PC-3 (cell line): ENCODE data around the gene ADGRD1. TPM values are rescaled to one million over a fixed set of nuclear protein-coding genes. Genes with fewer than 3 reads are reported as not detected.

ENCODE experiments used
- ATAC-seq: fragments of 200-7000 bp; cut with Tn5 transposase; 2 replicates; pipeline ENCODE4 v1.9.1; 2020; ENCODE audit warnings: mild to moderate bottlenecking, moderate library complexity
- BruUV-seq: library from RNA; stranded (reverse); fragments of 400-500 nt; replicated peaks from 2 replicates; lab custom pipeline; 2021; lab: Mats Ljungman, UMichigan
- CTCF ChIA-PET: fragments of 300-600 bp; sonication (Branson Sonifier 250); formaldehyde crosslinking; loops from one replicate; lab custom pipeline; 2022; ENCODE audit warnings: antibody characterized with exemption; lab: Charles Lee
- POLR2A ChIA-PET: fragments of 300-600 bp; sonication (Branson Sonifier 250); formaldehyde crosslinking; loops from one replicate; lab custom pipeline; 2022; ENCODE audit warnings: antibody characterized with exemption; ENCODE audit not compliant: unreplicated experiment; lab: Charles Lee
- DNase-seq: peaks from one replicate; pipeline ENCODE4 v3.0.0-alpha.2; 2015
- H2AFZ ChIP-seq: fragments of 300-600 bp; sonication (generic); 2 replicates; pipeline ENCODE4 v1.6.0; 2016; ENCODE audit warnings: antibody characterized with exemption, low read length
- H3F3A ChIP-seq: fragments of 300-600 bp; sonication (generic); one replicate; pipeline ENCODE4 v1.6.0; 2017; ENCODE audit warnings: antibody characterized with exemption, low read length, control low read depth, mild to moderate bottlenecking; ENCODE audit not compliant: unreplicated experiment
- H3K27ac ChIP-seq: fragments of 300-600 bp; sonication (generic); 2 replicates; pipeline ENCODE4 v1.5.1; 2016; ENCODE audit warnings: mild to moderate bottlenecking, low read length
- H3K27me3 ChIP-seq: fragments of 300-600 bp; sonication (generic); 2 replicates; pipeline ENCODE4 v1.6.1; 2016; ENCODE audit warnings: low read length, mixed read lengths
- H3K36me3 ChIP-seq: fragments of 300-600 bp; sonication (generic); 2 replicates; pipeline ENCODE4 v1.6.1; 2016; ENCODE audit warnings: low read depth, mixed run types, low read length, mixed read lengths
- H3K4me1 ChIP-seq: fragments of 300-600 bp; sonication (generic); 2 replicates; pipeline ENCODE4 v1.5.1; 2016; ENCODE audit warnings: low read length; ENCODE audit not compliant: insufficient read depth
- H3K4me2 ChIP-seq: fragments of 300-600 bp; sonication (generic); 2 replicates; pipeline ENCODE4 v1.6.0; 2016; ENCODE audit warnings: low read length
- H3K4me3 ChIP-seq: fragments of 300-600 bp; sonication (generic); 2 replicates; pipeline ENCODE4 v1.5.1; 2016; ENCODE audit warnings: mild to moderate bottlenecking, low read length, mixed read lengths
- H3K79me2 ChIP-seq: fragments of 300-600 bp; sonication (generic); 2 replicates; pipeline ENCODE4 v1.6.1; 2017; ENCODE audit warnings: low read length, mixed read lengths
- H3K9ac ChIP-seq: fragments of 300-600 bp; sonication (generic); 2 replicates; pipeline ENCODE4 v1.6.0; 2016; ENCODE audit warnings: mild to moderate bottlenecking, low read length
- H3K9me2 ChIP-seq: fragments of 300-600 bp; sonication (generic); replicated peaks from 2 replicates; pipeline ENCODE4 v1.6.1; 2016; ENCODE audit warnings: mixed run types, low read length, mixed read lengths
- H3K9me3 ChIP-seq: fragments of 300-600 bp; sonication (generic); 2 replicates; pipeline ENCODE4 v1.6.1; 2016; ENCODE audit warnings: low read length, mixed read lengths
- H4K20me1 ChIP-seq: fragments of 300-600 bp; sonication (generic); 2 replicates; pipeline ENCODE4 v1.6.1; 2016; ENCODE audit warnings: low read length, mixed read lengths
- EZH2 ChIP-seq: fragments of 300-600 bp; sonication (generic); IDR thresholded peaks from one replicate; pipeline ENCODE4 v1.6.1; 2017; ENCODE audit warnings: antibody characterized with exemption, mild to moderate bottlenecking, low read length; ENCODE audit not compliant: unreplicated experiment
- EZH2phosphoT487 ChIP-seq: fragments of 300-600 bp; sonication (generic); IDR thresholded peaks from 2 replicates; pipeline ENCODE4 v1.6.1; 2018; ENCODE audit warnings: mild to moderate bottlenecking, antibody characterized with exemption, low read length, borderline replicate concordance
- intact Hi-C: fragments of 100-400 bp; cut with micrococcal nuclease; formaldehyde crosslinking; loops from 2 replicates; pipeline ENCODE4 v1.9.0; 2023
- total RNA-seq: library from RNA; depleted of rRNA; stranded (reverse); fragments of >200 nt; gene quantifications from 2 replicates; pipeline ENCODE4 v1.2.3, GENCODE V29; 2014
- TF ChIP-seq, protein P1 (sequence below): fragments of 300-600 bp; sonication (generic); conservative IDR thresholded peaks from 2 replicates; pipeline ENCODE4 v1.5.1; 2017; ENCODE audit warnings: antibody characterized with exemption, low read depth, mild to moderate bottlenecking, low read length

The ADGRD1 gene
- total RNA-seq, 1 experiment from 2014 or later: 0.18 TPM

GRCh38 chr12:131003036-131003715 lies 49.5 kb downstream of the ADGRD1 start:
- H3K9ac ChIP-seq: no peak overlapping the region
- H3K4me3 ChIP-seq: no peak overlapping the region
- H3K4me1 ChIP-seq: no peaks in the 10 kb centered on the region
- H2AFZ ChIP-seq: no peak overlapping the region
- no peaks in the 10 kb centered on the region for H3K79me2 ChIP-seq
- no peak overlapping the region for H3K27ac ChIP-seq
- H3K4me2 ChIP-seq: no peak overlapping the region
- ATAC-seq (no peak), DNase-seq (no peak)
- H3K36me3 ChIP-seq: no peaks in the 10 kb centered on the region
- no peaks in the 10 kb centered on the region for H3F3A ChIP-seq
- ChIA-PET CTCF (no interaction called here), POLR2A (no interaction called here)
- TF ChIP-seq EZH2phosphoT487 (no peak), EZH2 (no peak)
- TF ChIP-seq, protein P1, sequence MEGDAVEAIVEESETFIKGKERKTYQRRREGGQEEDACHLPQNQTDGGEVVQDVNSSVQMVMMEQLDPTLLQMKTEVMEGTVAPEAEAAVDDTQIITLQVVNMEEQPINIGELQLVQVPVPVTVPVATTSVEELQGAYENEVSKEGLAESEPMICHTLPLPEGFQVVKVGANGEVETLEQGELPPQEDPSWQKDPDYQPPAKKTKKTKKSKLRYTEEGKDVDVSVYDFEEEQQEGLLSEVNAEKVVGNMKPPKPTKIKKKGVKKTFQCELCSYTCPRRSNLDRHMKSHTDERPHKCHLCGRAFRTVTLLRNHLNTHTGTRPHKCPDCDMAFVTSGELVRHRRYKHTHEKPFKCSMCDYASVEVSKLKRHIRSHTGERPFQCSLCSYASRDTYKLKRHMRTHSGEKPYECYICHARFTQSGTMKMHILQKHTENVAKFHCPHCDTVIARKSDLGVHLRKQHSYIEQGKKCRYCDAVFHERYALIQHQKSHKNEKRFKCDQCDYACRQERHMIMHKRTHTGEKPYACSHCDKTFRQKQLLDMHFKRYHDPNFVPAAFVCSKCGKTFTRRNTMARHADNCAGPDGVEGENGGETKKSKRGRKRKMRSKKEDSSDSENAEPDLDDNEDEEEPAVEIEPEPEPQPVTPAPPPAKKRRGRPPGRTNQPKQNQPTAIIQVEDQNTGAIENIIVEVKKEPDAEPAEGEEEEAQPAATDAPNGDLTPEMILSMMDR: no peak
- BruUV-seq: no TSS peak
- no peaks in the 10 kb centered on the region for H3K9me3 ChIP-seq
- no peaks in the 10 kb centered on the region for H3K9me2 ChIP-seq
- H4K20me1 ChIP-seq: no peaks in the 10 kb centered on the region
- intact Hi-C loops: no loop called here
- peaks cover 69% of the 10 kb centered on the region for H3K27me3 ChIP-seq

DNA sequence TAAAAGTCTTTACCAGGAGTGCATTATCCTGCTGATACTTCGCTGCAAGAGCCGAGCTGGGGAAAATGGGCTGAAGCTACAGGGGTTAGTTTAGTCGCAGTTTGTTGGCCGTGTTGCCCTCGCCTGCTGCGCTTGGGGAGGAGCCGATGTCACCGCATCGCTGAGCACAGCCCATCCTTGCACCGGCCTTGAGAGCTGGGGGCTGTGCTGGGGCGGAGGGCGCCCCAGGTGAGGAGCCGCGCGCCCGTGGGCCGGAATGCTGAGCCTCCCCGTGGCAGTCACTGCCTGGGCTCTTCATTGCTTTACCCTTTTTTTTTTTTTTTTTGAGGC lies 50.0 kb downstream of the ADGRD1 start:
- no peaks in the 10 kb centered on the region for H3K36me3 ChIP-seq
- ATAC-seq: no peak

GRCh38 chr12:131004166-131004565 lies 50.5 kb downstream of the ADGRD1 start:
- H3K27me3 ChIP-seq: peaks cover 79% of the 10 kb centered on the region
- DNase-seq (no peak), ATAC-seq (no peak)
- ChIA-PET CTCF (interaction anchor here (0.6 kb wide), 1 partner anchor 129 kb away, joined by 4 read pairs; no protein-coding TSS in a partner anchor), POLR2A (no interaction called here)
- H3K4me2 ChIP-seq: no peak overlapping the region
- H3F3A ChIP-seq: no peaks in the 10 kb centered on the region
- TF ChIP-seq EZH2 (no peak), EZH2phosphoT487 (no peak)
- TF ChIP-seq, protein P1: no peak
- H3K9ac ChIP-seq: no peak overlapping the region
- no peaks in the 10 kb centered on the region for H3K36me3 ChIP-seq
- H3K27ac ChIP-seq: no peak overlapping the region
- no TSS peak for BruUV-seq
- no peak overlapping the region for H3K4me3 ChIP-seq
- H4K20me1 ChIP-seq: no peaks in the 10 kb centered on the region
- no peak overlapping the region for H2AFZ ChIP-seq
- H3K4me1 ChIP-seq: no peaks in the 10 kb centered on the region
- no peaks in the 10 kb centered on the region for H3K79me2 ChIP-seq
- H3K9me3 ChIP-seq: no peaks in the 10 kb centered on the region
- no peaks in the 10 kb centered on the region for H3K9me2 ChIP-seq
- intact Hi-C loops: no loop called here

More for the DNA sequence above, 50.0 kb downstream of the ADGRD1 start:
- no peak for DNase-seq
- no peaks in the 10 kb centered on the region for H3K9me2 ChIP-seq
- no peak for TF ChIP-seq EZH2
- TF ChIP-seq, protein P1: no peak
- no peak for TF ChIP-seq EZH2phosphoT487
- no peaks in the 10 kb centered on the region for H3K4me1 ChIP-seq
- H3K27ac ChIP-seq: no peak overlapping the region
- ChIA-PET CTCF (interaction anchor here (0.6 kb wide), 1 partner anchor 129 kb away, joined by 4 read pairs; no protein-coding TSS in a partner anchor), POLR2A (no interaction called here)
- H3K79me2 ChIP-seq: no peaks in the 10 kb centered on the region
- no peak overlapping the region for H2AFZ ChIP-seq
- H3K27me3 ChIP-seq: peaks cover 74% of the 10 kb centered on the region
- H3F3A ChIP-seq: no peaks in the 10 kb centered on the region
- no peaks in the 10 kb centered on the region for H4K20me1 ChIP-seq
- no peak overlapping the region for H3K4me3 ChIP-seq
- intact Hi-C loops: no loop called here
- no peak overlapping the region for H3K4me2 ChIP-seq
- no TSS peak for BruUV-seq
- H3K9ac ChIP-seq: no peak overlapping the region
- no peaks in the 10 kb centered on the region for H3K9me3 ChIP-seq
